HepG2 (cell line): ENCODE results near the gene APBB2. TPM values are rescaled to one million over a fixed set of nuclear protein-coding genes. Genes with fewer than 3 reads are reported as not detected.

Experiments used
- ATAC-seq: fragments of 200-7000 bp; cut with Tn5 transposase; 3 replicates; pipeline ENCODE4 v1.9.1; 2020; ENCODE audit warnings: mild to moderate bottlenecking, moderate library complexity
- BruUV-seq: library from RNA; stranded (reverse); fragments of 400-500 nt; replicated peaks from 2 replicates; lab custom pipeline; 2021; lab: Mats Ljungman, UMichigan
- CTCF ChIA-PET: fragments of 300-600 bp; formaldehyde crosslinking; extraction: SDS; loops from one replicate; lab custom pipeline; 2021; ENCODE audit warnings: low total read pairs, inconsistent platforms, low intra/inter-chr PET ratio; lab: Yijun Ruan, JAX
- POLR2A ChIA-PET: fragments of 350-600 bp; sonication (Branson Sonifier 250); formaldehyde crosslinking; loops from one replicate; lab custom pipeline; 2020; ENCODE audit warnings: antibody characterized with exemption, inconsistent platforms; lab: Yijun Ruan, JAX
- DNase-seq: peaks from one replicate; pipeline ENCODE4 v3.0.0-alpha.2; 2015; ENCODE audit warnings: low spot score
- FAIRE-seq: peaks from 3 replicates; lab custom pipeline; 2011; peaks lifted over from hg19 to GRCh38; lab: Jason Lieb, UNC
- H2AFZ ChIP-seq: one replicate; pipeline ENCODE4 v1.6.1; 2011; ENCODE audit warnings: low read length, inconsistent platforms
- H3K27ac ChIP-seq: fragments of 300-600 bp; 3 replicates; pipeline ENCODE4 v1.8.0; 2011; ENCODE audit warnings: mixed run types, mild to moderate bottlenecking, mixed read lengths, low read length, inconsistent platforms; ENCODE audit not compliant: insufficient read depth; ENCODE audit errors: extremely low read length
- H3K27me3 ChIP-seq, 2 experiments: fragments of 200-600 bp in 1 of 2; 2 replicates in 1 of 2; 3 replicates in 1 of 2; pipeline versions ENCODE4 v1.6.0 to v1.8.0; 2011; ENCODE audit warnings: low read length in 2 of 2, mild to moderate bottlenecking in 2 of 2, moderate library complexity in 2 of 2, inconsistent platforms in 1 of 2; ENCODE audit not compliant: insufficient read depth in 2 of 2, control insufficient read depth in 1 of 2
- H3K36me3 ChIP-seq, 2 experiments: fragments of 200-600 bp in 1 of 2; replicated peaks in 1 of 2; 2 replicates in 1 of 2; 3 replicates in 1 of 2; pipeline versions ENCODE4 v1.5.1 to v1.8.0; 2011; ENCODE audit warnings: low read length in 2 of 2, inconsistent platforms in 1 of 2; ENCODE audit not compliant: insufficient read depth in 2 of 2, control insufficient read depth in 1 of 2
- H3K4me1 ChIP-seq: 2 replicates; pipeline ENCODE4 v1.5.1; 2012; ENCODE audit warnings: low read length, inconsistent platforms; ENCODE audit not compliant: insufficient read depth
- H3K4me2 ChIP-seq: 2 replicates; pipeline ENCODE4 v1.6.0; 2011; ENCODE audit warnings: low read depth, low read length, inconsistent platforms
- H3K4me3 ChIP-seq, 3 experiments: fragments of 200-600 bp in 1 of 3; sonication (generic), shearing (Covaris generic) in 1 of 3; replicated peaks in 1 of 3; 2 replicates each; pipeline ENCODE4 v1.5.1; 2011 to 2016; ENCODE audit warnings: low read length in 3 of 3, inconsistent platforms in 2 of 3, low read depth in 2 of 3, mild to moderate bottlenecking in 2 of 3, control low read depth in 1 of 3, mixed read lengths in 1 of 3; ENCODE audit not compliant: insufficient read depth in 1 of 3
- H3K79me2 ChIP-seq: one replicate; pipeline ENCODE4 v1.6.1; 2011; ENCODE audit warnings: low read length, inconsistent platforms; ENCODE audit not compliant: insufficient read depth
- H3K9ac ChIP-seq: 2 replicates; pipeline ENCODE4 v1.6.0; 2011; ENCODE audit warnings: mild to moderate bottlenecking, low read depth, low read length, inconsistent platforms; ENCODE audit not compliant: insufficient read depth
- H3K9me3 ChIP-seq: 2 replicates; pipeline ENCODE4 v1.5.1; 2012; ENCODE audit warnings: mild to moderate bottlenecking, low read length
- H4K20me1 ChIP-seq: 2 replicates; pipeline ENCODE4 v1.6.0; 2011; ENCODE audit warnings: inconsistent platforms, mild to moderate bottlenecking, low read length, moderate library complexity; ENCODE audit not compliant: insufficient read depth
- NFKBIZ ChIP-seq: IDR thresholded peaks from 2 replicates; pipeline ENCODE4 v1.6.1; 2018; ENCODE audit warnings: missing genetic modification reagents, missing compliant biosample characterization
- ZC3H4 ChIP-seq: sonication (generic); formaldehyde crosslinking; IDR thresholded peaks from 2 replicates; pipeline ENCODE4 v1.4.0; 2020; ENCODE audit warnings: missing genetic modification reagents, borderline replicate concordance
- ZFP90 ChIP-seq: sonication (generic); formaldehyde crosslinking; IDR thresholded peaks from 2 replicates; pipeline ENCODE4 v1.8.0; 2022; ENCODE audit warnings: missing genetic modification reagents, mild to moderate bottlenecking, inconsistent platforms, borderline replicate concordance
- ZGPAT ChIP-seq: IDR thresholded peaks from 2 replicates; pipeline ENCODE4 v1.6.1; 2016; ENCODE audit warnings: mild to moderate bottlenecking
- ZNF513 ChIP-seq: sonication (generic); formaldehyde crosslinking; conservative IDR thresholded peaks from 2 replicates; pipeline ENCODE4 v1.5.0; 2020; ENCODE audit warnings: missing genetic modification reagents
- WGBS: methylation state at CpG from one replicate; pipeline ENCODE4 v1.1.6; 2017; ENCODE audit warnings: low lambda C conversion rate; 5-methylcytosine and 5-hydroxymethylcytosine counted together
- in situ Hi-C: cut with HindIII; loops from 2 replicates; pipeline ENCODE4 v1.10.0; 2017; ENCODE audit warnings: low pct_unique_long_range_greater_than_20kb; ENCODE audit not compliant: extremely low pct_ligation_motif_present
- intact Hi-C: fragments of 100-400 bp; cut with micrococcal nuclease; formaldehyde crosslinking; loops from one replicate; pipeline ENCODE4 v1.10.0; 2022; ENCODE audit not compliant: unreplicated experiment
- polyA plus RNA-seq, 8 experiments: library from polyadenylated mRNA; depleted of rRNA in 3 of 8; stranded (reverse) in 7 of 8; unstranded in 1 of 8; fragments of >200 nt; fragmentation: Illumina TruSeq in 4 of 8; extraction: Trizol in 4 of 8; gene quantifications; 2 replicates each; pipeline versions ENCODE4 v1.2.1 to v1.2.3, GENCODE V29; 2011 to 2016; ENCODE audit warnings: low read depth in 4 of 8, missing spikeins in 1 of 8, mixed read lengths in 1 of 8; ENCODE audit not compliant: insufficient read depth in 1 of 8
- total RNA-seq, 5 experiments: library from RNA; depleted of rRNA; stranded (reverse); fragments of >200 nt; fragmentation: Illumina TruSeq; extraction: Trizol; gene quantifications; 2 replicates each; pipeline ENCODE4 v1.2.3, GENCODE V29; 2016; ENCODE audit warnings: low read depth in 1 of 5
- TF ChIP-seq, protein P1 (sequence below): sonication (generic); formaldehyde crosslinking; IDR thresholded peaks from 2 replicates; pipeline ENCODE4 v1.4.0; 2020; ENCODE audit warnings: missing genetic modification reagents
- TF ChIP-seq, protein P2 (sequence below): IDR thresholded peaks from 2 replicates; pipeline ENCODE4 v1.6.1; 2016; ENCODE audit warnings: missing compliant biosample characterization, missing genetic modification reagents, borderline replicate concordance
- TF ChIP-seq, protein P3 (sequence below): sonication (generic); formaldehyde crosslinking; IDR thresholded peaks from 2 replicates; pipeline ENCODE4 v1.5.0; 2020; ENCODE audit warnings: missing genetic modification reagents
- TF ChIP-seq, protein P4 (sequence below): sonication (generic); formaldehyde crosslinking; IDR thresholded peaks from 2 replicates; pipeline ENCODE4 v1.4.0; 2020; ENCODE audit warnings: missing genetic modification reagents, borderline replicate concordance

The APBB2 gene
- total and polyA plus RNA-seq, 2 of the 13 experiments (the other 11 are each of a cell fraction or from before 2014, with no cell fraction given) = 11.7 to 17.0 TPM

- Histone ChIP-seq H3K9ac (no peak overlapping the region), H3K27ac (no peak overlapping the region), H3K9me3 (no peaks in the 10 kb centered on the region), H2AFZ (no peak overlapping the region), H4K20me1 (no peaks in the 10 kb centered on the region), H3K36me3 (no peaks in the 10 kb centered on the region), H3K4me3 (no peak overlapping the region), H3K79me2 (no peaks in the 10 kb centered on the region), H3K4me1 (no peaks in the 10 kb centered on the region), H3K4me2 (no peak overlapping the region), H3K27me3 (no peaks in the 10 kb centered on the region)
- TF ChIP-seq, protein P1, sequence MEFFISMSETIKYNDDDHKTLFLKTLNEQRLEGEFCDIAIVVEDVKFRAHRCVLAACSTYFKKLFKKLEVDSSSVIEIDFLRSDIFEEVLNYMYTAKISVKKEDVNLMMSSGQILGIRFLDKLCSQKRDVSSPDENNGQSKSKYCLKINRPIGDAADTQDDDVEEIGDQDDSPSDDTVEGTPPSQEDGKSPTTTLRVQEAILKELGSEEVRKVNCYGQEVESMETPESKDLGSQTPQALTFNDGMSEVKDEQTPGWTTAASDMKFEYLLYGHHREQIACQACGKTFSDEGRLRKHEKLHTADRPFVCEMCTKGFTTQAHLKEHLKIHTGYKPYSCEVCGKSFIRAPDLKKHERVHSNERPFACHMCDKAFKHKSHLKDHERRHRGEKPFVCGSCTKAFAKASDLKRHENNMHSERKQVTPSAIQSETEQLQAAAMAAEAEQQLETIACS (CRISPR knock-in tag) = no peak
- TF ChIP-seq, protein P2, sequence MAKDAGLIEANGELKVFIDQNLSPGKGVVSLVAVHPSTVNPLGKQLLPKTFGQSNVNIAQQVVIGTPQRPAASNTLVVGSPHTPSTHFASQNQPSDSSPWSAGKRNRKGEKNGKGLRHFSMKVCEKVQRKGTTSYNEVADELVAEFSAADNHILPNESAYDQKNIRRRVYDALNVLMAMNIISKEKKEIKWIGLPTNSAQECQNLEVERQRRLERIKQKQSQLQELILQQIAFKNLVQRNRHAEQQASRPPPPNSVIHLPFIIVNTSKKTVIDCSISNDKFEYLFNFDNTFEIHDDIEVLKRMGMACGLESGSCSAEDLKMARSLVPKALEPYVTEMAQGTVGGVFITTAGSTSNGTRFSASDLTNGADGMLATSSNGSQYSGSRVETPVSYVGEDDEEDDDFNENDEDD (CRISPR knock-in tag) = no peak
- TF ChIP-seq ZC3H4 (CRISPR knock-in tag) = no peak
- intact Hi-C loops (no loop called here), in situ Hi-C loops (no loop called here)
- ATAC-seq (no peak), FAIRE-seq (no peak), DNase-seq (no peak)
- ChIA-PET CTCF (no interaction called here), POLR2A (no interaction called here)
- BruUV-seq = no TSS peak
- WGBS = 29% methylated on average over 3 of the region's 3 CpGs
Observed at GRCh38 chr4:40800064-40800463, 414.3 kb downstream of the APBB2 start.

- WGBS = 43% methylated on average over 3 of the region's 3 CpGs
- BruUV-seq = no TSS peak
- no peak for ATAC-seq
- no peak for TF ChIP-seq ZGPAT (CRISPR knock-in tag)
- no peak for TF ChIP-seq ZNF513 (CRISPR knock-in tag)
- no peak for TF ChIP-seq NFKBIZ (CRISPR knock-in tag)
- TF ChIP-seq, protein P3, sequence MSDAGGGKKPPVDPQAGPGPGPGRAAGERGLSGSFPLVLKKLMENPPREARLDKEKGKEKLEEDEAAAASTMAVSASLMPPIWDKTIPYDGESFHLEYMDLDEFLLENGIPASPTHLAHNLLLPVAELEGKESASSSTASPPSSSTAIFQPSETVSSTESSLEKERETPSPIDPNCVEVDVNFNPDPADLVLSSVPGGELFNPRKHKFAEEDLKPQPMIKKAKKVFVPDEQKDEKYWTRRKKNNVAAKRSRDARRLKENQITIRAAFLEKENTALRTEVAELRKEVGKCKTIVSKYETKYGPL (CRISPR knock-in tag) = no peak
- no peak for TF ChIP-seq ZFP90 (CRISPR knock-in tag)
- TF ChIP-seq, protein P4, sequence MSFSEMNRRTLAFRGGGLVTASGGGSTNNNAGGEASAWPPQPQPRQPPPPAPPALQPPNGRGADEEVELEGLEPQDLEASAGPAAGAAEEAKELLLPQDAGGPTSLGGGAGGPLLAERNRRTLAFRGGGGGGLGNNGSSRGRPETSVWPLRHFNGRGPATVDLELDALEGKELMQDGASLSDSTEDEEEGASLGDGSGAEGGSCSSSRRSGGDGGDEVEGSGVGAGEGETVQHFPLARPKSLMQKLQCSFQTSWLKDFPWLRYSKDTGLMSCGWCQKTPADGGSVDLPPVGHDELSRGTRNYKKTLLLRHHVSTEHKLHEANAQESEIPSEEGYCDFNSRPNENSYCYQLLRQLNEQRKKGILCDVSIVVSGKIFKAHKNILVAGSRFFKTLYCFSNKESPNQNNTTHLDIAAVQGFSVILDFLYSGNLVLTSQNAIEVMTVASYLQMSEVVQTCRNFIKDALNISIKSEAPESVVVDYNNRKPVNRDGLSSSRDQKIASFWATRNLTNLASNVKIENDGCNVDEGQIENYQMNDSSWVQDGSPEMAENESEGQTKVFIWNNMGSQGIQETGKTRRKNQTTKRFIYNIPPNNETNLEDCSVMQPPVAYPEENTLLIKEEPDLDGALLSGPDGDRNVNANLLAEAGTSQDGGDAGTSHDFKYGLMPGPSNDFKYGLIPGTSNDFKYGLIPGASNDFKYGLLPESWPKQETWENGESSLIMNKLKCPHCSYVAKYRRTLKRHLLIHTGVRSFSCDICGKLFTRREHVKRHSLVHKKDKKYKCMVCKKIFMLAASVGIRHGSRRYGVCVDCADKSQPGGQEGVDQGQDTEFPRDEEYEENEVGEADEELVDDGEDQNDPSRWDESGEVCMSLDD (CRISPR knock-in tag) = no peak
Observed at GRCh38 chr4:40789771-40790170, 424.6 kb downstream of the APBB2 start.

More at GRCh38 chr4:40789771-40790170, 424.6 kb downstream of the APBB2 start:
- H3K79me2 ChIP-seq = no peaks in the 10 kb centered on the region
- DNase-seq (no peak), FAIRE-seq (no peak)
- no peak overlapping the region for H2AFZ ChIP-seq
- H3K27me3 ChIP-seq = no peaks in the 10 kb centered on the region
- no peaks in the 10 kb centered on the region for H3K9me3 ChIP-seq
- H3K4me3 ChIP-seq = no peak overlapping the region
- no peaks in the 10 kb centered on the region for H3K36me3 ChIP-seq
- ChIA-PET CTCF (no interaction called here), POLR2A (no interaction called here)
- H3K4me1 ChIP-seq = no peaks in the 10 kb centered on the region
- no peak overlapping the region for H3K9ac ChIP-seq
- intact Hi-C loops (no loop called here), in situ Hi-C loops (no loop called here)
- no peaks in the 10 kb centered on the region for H4K20me1 ChIP-seq
- no peak overlapping the region for H3K27ac ChIP-seq
- no peak overlapping the region for H3K4me2 ChIP-seq
